Measurements from ENCODE around the gene UNC5A. TPM values are rescaled to one million over a fixed set of nuclear protein-coding genes. Genes with fewer than 3 reads are reported as not detected.

UNC5A gene
- total RNA-seq, 2 experiments from 2014 or later: not detected

- ATAC-seq (no peak), DNase-seq (no peak)
- CTCF ChIA-PET: no interaction called here
- no peaks in the 10 kb centered on the region for H3K36me3 Mint-ChIP-seq
- no peak overlapping the region for H3K27ac Mint-ChIP-seq
- H3K4me3 Mint-ChIP-seq: no peak overlapping the region
- H3K27me3 Mint-ChIP-seq: peaks cover 12% of the 10 kb centered on the region
- H3K9me3 Mint-ChIP-seq (ENCODE audit: low read depth): no peaks in the 10 kb centered on the region
- H3K4me1 Mint-ChIP-seq: no peaks in the 10 kb centered on the region
Measured at GRCh38 chr5:176844281-176844680, 33.9 kb downstream of the UNC5A start.

GRCh38 chr5:176844706-176845391, 34.5 kb downstream of the UNC5A start:
- CTCF ChIA-PET: no interaction called here
- Mint-ChIP-seq H3K4me1 (no peaks in the 10 kb centered on the region), H3K36me3 (no peaks in the 10 kb centered on the region), H3K27ac (no peak overlapping the region), H3K4me3 (no peak overlapping the region), H3K9me3 (ENCODE audit: low read depth) (no peaks in the 10 kb centered on the region), H3K27me3 (peaks cover 12% of the 10 kb centered on the region)
- DNase-seq: no peak
- no peak for ATAC-seq

DNA sequence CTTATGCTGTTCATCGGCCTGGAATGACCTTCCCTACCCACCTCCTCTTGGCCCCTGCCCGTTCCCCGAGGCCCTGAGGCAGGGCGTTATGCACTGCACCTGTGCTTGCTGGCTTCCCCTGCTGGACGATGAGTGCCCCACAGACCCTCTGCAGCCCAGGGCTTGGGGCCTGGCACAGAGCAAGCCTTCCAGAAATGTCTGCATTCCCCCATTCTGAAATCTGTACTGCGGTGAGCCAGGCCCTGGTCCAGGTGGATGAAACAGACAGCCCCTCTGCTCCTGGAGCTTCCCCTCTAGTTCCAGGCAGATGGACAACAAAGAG, 35.0 kb downstream of the UNC5A start:
- Mint-ChIP-seq H3K4me1 (no peaks in the 10 kb centered on the region), H3K4me3 (no peak overlapping the region), H3K36me3 (no peaks in the 10 kb centered on the region), H3K9me3 (ENCODE audit: low read depth) (no peaks in the 10 kb centered on the region), H3K27ac (no peak overlapping the region), H3K27me3 (peaks cover 12% of the 10 kb centered on the region)
- CTCF ChIA-PET: no interaction called here
- DNase-seq: no peak
- ATAC-seq: no peak

GRCh38 chr5:176846335-176847140, 36.2 kb downstream of the UNC5A start:
- DNase-seq (no peak), ATAC-seq (no peak)
- H3K9me3 Mint-ChIP-seq (ENCODE audit: low read depth): no peaks in the 10 kb centered on the region
- H3K36me3 Mint-ChIP-seq: no peaks in the 10 kb centered on the region
- CTCF ChIA-PET: no interaction called here
- no peak overlapping the region for H3K4me3 Mint-ChIP-seq
- no peak overlapping the region for H3K27ac Mint-ChIP-seq
- peaks cover 12% of the 10 kb centered on the region for H3K27me3 Mint-ChIP-seq
- H3K4me1 Mint-ChIP-seq: no peaks in the 10 kb centered on the region

GRCh38 chr5:176847148-176847547, 36.8 kb downstream of the UNC5A start:
- peaks cover 12% of the 10 kb centered on the region for H3K27me3 Mint-ChIP-seq
- no peaks in the 10 kb centered on the region for H3K36me3 Mint-ChIP-seq
- no peaks in the 10 kb centered on the region for H3K4me1 Mint-ChIP-seq
- no peak for ATAC-seq
- H3K4me3 Mint-ChIP-seq: no peak overlapping the region
- CTCF ChIA-PET: no interaction called here
- no peak for DNase-seq
- H3K9me3 Mint-ChIP-seq (ENCODE audit: low read depth): no peaks in the 10 kb centered on the region
- no peak overlapping the region for H3K27ac Mint-ChIP-seq

- Mint-ChIP-seq H3K36me3 (no peaks in the 10 kb centered on the region), H3K27ac (no peak overlapping the region), H3K4me1 (no peaks in the 10 kb centered on the region), H3K9me3 (ENCODE audit: low read depth) (no peaks in the 10 kb centered on the region), H3K4me3 (no peak overlapping the region), H3K27me3 (peaks cover 12% of the 10 kb centered on the region)
- CTCF ChIA-PET: no interaction called here
- DNase-seq (no peak), ATAC-seq (no peak)
Measured at GRCh38 chr5:176847726-176848290, 37.4 kb downstream of the UNC5A start.

GRCh38 chr5:176848651-176849050, 38.3 kb downstream of the UNC5A start:
- Mint-ChIP-seq H3K36me3 (no peaks in the 10 kb centered on the region), H3K27me3 (peaks cover 12% of the 10 kb centered on the region), H3K4me1 (no peaks in the 10 kb centered on the region), H3K27ac (no peak overlapping the region), H3K9me3 (ENCODE audit: low read depth) (no peaks in the 10 kb centered on the region), H3K4me3 (no peak overlapping the region)
- DNase-seq (no peak), ATAC-seq (no peak)
- CTCF ChIA-PET: no interaction called here

DNA sequence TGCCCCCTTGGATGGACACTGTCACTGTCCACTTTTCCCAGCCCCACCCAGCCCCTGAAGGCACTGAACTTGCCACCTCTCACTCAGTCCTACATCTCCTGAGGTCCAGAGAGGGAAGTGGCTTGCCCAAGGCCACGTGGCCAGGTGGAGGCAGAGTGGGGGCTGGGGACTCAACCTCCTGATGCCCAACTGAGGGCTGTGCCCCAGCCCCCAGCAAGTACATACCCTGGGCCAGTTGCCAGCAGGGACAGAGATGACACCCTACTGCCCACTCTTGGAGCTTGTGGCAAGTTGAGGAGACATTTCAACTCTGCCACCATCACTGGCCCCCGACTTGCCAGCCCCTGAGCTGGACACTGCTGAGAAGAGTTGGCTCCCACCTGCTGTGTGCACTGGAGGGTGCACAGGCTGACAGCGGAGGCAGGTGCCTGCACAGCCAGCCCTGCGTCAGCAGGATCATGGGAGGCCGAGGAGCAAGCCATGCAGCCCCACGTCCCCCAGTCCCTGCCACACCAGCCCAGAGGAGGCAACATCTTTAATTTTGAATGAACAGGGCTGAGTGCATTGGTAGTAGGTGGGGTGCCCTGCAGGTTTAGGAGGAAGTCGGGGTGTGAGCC, 39.4 kb downstream of the UNC5A start:
- CTCF ChIA-PET: no interaction called here
- no peak for DNase-seq
- no peak for ATAC-seq
- Mint-ChIP-seq H3K4me3 (no peak overlapping the region), H3K4me1 (no peaks in the 10 kb centered on the region), H3K27ac (no peak overlapping the region), H3K36me3 (no peaks in the 10 kb centered on the region), H3K27me3 (peaks cover 12% of the 10 kb centered on the region), H3K9me3 (ENCODE audit: low read depth) (no peaks in the 10 kb centered on the region)

DNA sequence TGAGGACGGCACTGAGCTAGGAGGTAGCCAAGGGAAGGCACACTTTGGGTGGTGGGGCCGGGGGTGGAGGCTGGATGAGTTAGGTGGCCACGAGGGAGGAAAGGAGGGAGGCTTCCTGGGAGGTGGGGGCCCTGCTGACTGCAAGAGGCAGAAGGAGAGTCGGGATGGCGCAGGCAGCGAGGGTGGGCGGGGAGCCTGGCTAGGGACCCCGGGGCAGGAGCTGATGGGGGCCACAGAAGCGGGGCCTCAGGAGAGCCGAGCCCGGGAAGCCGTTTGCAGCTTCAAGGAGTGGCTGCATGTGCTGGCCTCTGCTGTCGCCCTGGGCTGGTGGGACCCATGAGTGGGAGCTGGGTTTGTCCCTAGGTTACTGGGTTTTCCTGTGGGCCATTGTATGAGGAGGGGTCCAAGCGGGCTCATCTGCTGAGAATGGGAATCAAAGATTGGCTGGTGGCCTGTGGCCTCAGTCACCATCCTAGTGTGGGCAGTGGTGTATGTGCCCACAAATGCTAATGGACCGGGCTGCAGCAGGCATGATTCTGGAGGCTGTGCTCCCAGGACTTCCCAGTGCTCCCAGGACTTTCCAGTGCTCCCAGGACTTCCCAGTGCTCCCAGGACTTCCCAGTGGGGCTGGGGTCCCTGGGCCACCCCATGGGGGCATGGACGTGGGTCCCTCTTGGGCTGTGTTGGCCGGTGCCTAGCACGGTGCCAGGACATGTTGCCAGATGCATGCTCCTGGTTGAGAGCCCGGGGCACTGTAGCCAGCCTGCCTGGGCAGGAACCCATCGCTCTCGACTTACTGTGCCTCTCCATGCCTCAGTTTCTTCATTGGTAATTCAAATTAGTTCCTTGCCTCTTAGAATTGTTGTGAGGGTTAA, 40.2 kb downstream of the UNC5A start:
- no peaks in the 10 kb centered on the region for H3K36me3 Mint-ChIP-seq
- DNase-seq: no peak
- ATAC-seq: no peak
- H3K9me3 Mint-ChIP-seq (ENCODE audit: low read depth): no peaks in the 10 kb centered on the region
- peaks cover 6% of the 10 kb centered on the region for H3K27me3 Mint-ChIP-seq
- CTCF ChIA-PET: no interaction called here
- H3K27ac Mint-ChIP-seq: no peak overlapping the region
- no peak overlapping the region for H3K4me3 Mint-ChIP-seq
- no peaks in the 10 kb centered on the region for H3K4me1 Mint-ChIP-seq

DNA sequence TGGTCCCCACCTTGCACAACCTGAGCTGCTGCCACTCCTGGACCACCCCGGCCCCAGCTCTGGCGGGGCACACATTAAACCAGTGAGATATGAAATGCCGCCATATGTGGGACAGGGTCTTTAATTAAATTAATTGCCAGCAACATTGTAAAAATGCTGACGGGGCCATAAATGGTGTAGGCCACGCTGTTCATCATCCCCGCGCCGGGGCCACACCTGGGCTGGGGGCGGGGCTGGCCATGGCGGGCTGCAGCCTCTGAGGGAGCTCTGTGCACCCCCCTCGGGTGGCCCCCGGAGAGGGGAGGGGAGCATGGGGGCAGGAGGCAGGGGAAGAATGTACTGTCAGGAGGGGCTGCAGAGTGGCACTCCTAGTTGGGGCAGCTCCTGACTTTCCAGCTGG, 41.0 kb downstream of the UNC5A start:
- Mint-ChIP-seq H3K27ac (no peak overlapping the region), H3K4me1 (no peaks in the 10 kb centered on the region), H3K9me3 (ENCODE audit: low read depth) (no peaks in the 10 kb centered on the region), H3K4me3 (no peak overlapping the region), H3K36me3 (no peaks in the 10 kb centered on the region), H3K27me3 (peaks cover 4% of the 10 kb centered on the region)
- ATAC-seq (no peak), DNase-seq (no peak)
- CTCF ChIA-PET: no interaction called here

- ATAC-seq: no peak
- no peak for DNase-seq
- Mint-ChIP-seq H3K27me3 (peaks cover 3% of the 10 kb centered on the region), H3K36me3 (no peaks in the 10 kb centered on the region), H3K4me3 (no peak overlapping the region), H3K9me3 (ENCODE audit: low read depth) (no peaks in the 10 kb centered on the region), H3K4me1 (no peaks in the 10 kb centered on the region), H3K27ac (no peak overlapping the region)
- CTCF ChIA-PET: no interaction called here
Measured at GRCh38 chr5:176851871-176852658, 41.7 kb downstream of the UNC5A start.

DNA sequence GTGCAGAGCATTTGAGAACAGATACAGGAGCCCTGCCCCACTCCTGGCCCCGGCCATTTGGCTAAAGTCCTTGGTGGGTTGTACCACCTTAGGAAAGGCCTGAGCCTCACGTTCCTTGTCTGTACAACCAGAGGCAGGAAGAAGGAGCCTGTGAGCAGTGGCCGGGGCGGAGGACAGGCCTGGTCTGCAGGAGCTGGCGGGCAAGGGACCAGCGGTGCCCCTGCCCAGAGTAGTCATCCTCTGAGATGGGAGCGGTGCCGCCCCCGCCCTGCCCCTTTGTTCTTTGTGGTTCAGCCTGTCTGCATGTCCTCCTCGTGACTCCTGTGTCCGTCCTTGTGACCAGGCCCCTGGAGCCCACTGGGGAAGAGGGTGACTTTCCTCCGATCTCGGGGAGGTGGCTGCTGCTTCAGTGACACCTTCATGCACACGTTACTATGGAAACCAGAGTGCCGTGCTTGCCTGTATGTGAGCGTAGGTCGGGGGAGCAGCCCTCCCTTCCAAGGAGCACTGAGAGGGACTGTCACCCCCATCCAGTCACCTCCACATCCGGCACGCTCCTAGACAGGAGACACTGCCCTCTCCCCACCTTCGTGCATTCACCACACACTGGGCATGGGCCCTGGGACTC, 42.9 kb downstream of the UNC5A start:
- ATAC-seq (no peak), DNase-seq (no peak)
- peaks cover 2% of the 10 kb centered on the region for H3K27me3 Mint-ChIP-seq
- no peaks in the 10 kb centered on the region for H3K4me1 Mint-ChIP-seq
- no peak overlapping the region for H3K27ac Mint-ChIP-seq
- CTCF ChIA-PET: interaction anchor here (0.9 kb wide), 1 partner anchor 192 kb away, joined by 3 read pairs; no protein-coding TSS in a partner anchor
- no peak overlapping the region for H3K4me3 Mint-ChIP-seq
- no peaks in the 10 kb centered on the region for H3K36me3 Mint-ChIP-seq
- no peaks in the 10 kb centered on the region for H3K9me3 Mint-ChIP-seq (ENCODE audit: low read depth)
